ENCODE measurements around the gene TMEFF1. TPM values are rescaled to one million over a fixed set of nuclear protein-coding genes. Genes with fewer than 3 reads are reported as not detected.

TMEFF1 gene
- total and polyA plus RNA-seq, 2 experiments from 2014 or later = 0.34 to 0.43 TPM

DNA sequence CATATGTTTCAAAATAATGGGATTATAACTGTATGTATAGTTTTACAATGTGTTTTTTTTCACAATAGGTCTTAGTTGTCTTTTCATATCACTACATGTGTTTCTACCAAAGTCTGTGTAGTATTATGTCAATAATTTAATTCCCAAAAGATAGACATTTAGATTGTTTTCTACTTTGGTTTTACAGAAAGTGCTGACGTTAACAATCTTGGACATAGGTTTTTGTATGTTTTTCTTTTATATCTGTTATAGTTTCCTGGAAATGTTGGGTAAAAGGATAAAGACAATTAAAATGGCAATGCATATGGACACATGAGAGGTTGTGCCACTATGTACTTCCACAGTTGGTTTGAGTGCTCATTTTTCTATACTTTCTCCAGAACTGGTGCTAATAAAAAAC lies 15.2 kb downstream of the TMEFF1 start:
- Histone ChIP-seq H3K4me1 (ENCODE audit: insufficient read depth) (peaks cover 12% of the 10 kb centered on the region), H3K9me2 (ENCODE audit: insufficient read depth) (no peaks in the 10 kb centered on the region), H3F3A (ENCODE audit: insufficient read depth) (peaks cover 4% of the 10 kb centered on the region; the same call in 1 of the 2 replicates), H4K20me1 (ENCODE audit: insufficient read depth) (no peaks in the 10 kb centered on the region), H3K27me3 (replicated peaks; ENCODE audit: insufficient read depth) (no peaks in the 10 kb centered on the region), H3K4me3 (no peak overlapping the region), H2AFZ (no peak overlapping the region), H3K9me3 (ENCODE audit: low read depth) (no peaks in the 10 kb centered on the region), H3K9ac (no peak overlapping the region), H3K27ac (no peak overlapping the region), H3K4me2 (ENCODE audit: unreplicated experiment) (no peak overlapping the region), H3K79me2 (ENCODE audit: insufficient read depth) (peaks cover 25% of the 10 kb centered on the region), H3K36me3 (ENCODE audit: low read depth) (no peaks in the 10 kb centered on the region)
- in situ Hi-C loops (cut with MboI) = no loop called here
- DNase-seq = no peak
- WGBS, 2 experiments (ENCODE audit: low coverage in 1 of 2, low lambda C conversion rate in 2 of 2, missing lambda C conversion rate in 2 of 2) = 92 to 100% methylated on average over 1 of the region's 1 CpG
- TF ChIP-seq EZH2phosphoT487 (IDR thresholded peaks at IDR 0.05; ENCODE audit: insufficient read depth, low read depth) (no peak), EZH2 (IDR thresholded peaks at IDR 0.05; ENCODE audit: insufficient read depth, poor library complexity, severe bottlenecking) (no peak)

- Histone ChIP-seq H3K36me3 (ENCODE audit: low read depth) (no peaks in the 10 kb centered on the region), H3K4me3 (no peak overlapping the region), H3K4me2 (ENCODE audit: unreplicated experiment) (no peak overlapping the region), H3K27ac (no peak overlapping the region), H3F3A (ENCODE audit: insufficient read depth) (peaks cover 4% of the 10 kb centered on the region; the same call in 1 of the 2 replicates), H3K9ac (no peak overlapping the region), H3K27me3 (replicated peaks; ENCODE audit: insufficient read depth) (no peaks in the 10 kb centered on the region), H3K9me2 (ENCODE audit: insufficient read depth) (no peaks in the 10 kb centered on the region), H3K79me2 (ENCODE audit: insufficient read depth) (peaks cover 30% of the 10 kb centered on the region), H2AFZ (no peak overlapping the region), H3K9me3 (ENCODE audit: low read depth) (no peaks in the 10 kb centered on the region), H3K4me1 (ENCODE audit: insufficient read depth) (peaks cover 14% of the 10 kb centered on the region), H4K20me1 (ENCODE audit: insufficient read depth) (no peaks in the 10 kb centered on the region)
- TF ChIP-seq EZH2 (IDR thresholded peaks at IDR 0.05; ENCODE audit: insufficient read depth, poor library complexity, severe bottlenecking) (no peak), EZH2phosphoT487 (IDR thresholded peaks at IDR 0.05; ENCODE audit: insufficient read depth, low read depth) (no peak)
- in situ Hi-C loops (cut with MboI) = no loop called here
- DNase-seq = no peak
- 75 to 78% methylated on average over 4 of the region's 4 CpGs for whole genome bisulfite sequencing, 2 experiments (ENCODE audit: low coverage in 1 of 2, low lambda C conversion rate in 2 of 2, missing lambda C conversion rate in 2 of 2)
Measured at GRCh38 chr9:100489836-100490235, 16.9 kb downstream of the TMEFF1 start.

DNA sequence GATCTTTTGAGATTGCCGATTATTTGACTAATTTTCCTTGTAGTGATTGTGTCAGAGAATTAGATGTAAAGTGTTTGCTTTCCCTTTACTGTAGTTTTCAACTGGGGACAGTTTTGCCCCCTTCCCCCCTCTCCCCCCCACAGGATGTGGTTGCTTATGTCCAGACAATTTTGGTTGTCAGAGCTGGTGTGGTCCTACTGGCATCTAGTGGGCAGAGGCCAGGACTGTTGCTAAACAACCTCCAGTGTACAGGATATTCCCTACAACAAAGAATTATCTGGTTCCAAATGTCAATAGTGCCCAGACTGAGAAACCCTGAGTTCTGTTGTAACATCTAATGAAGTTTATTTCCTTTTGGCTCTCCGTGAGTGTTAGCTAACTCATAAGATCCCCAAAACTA lies 20.0 kb downstream of the TMEFF1 start:
- no peaks in the 10 kb centered on the region for H3K9me3 ChIP-seq (ENCODE audit: low read depth)
- in situ Hi-C loops (cut with MboI) = no loop called here
- 0 out of 2 replicates have a peak overlapping the region, but pooled peaks have one; percentile 17 for H3K4me3 ChIP-seq
- peak overlapping the region; percentile 45 for H3K4me2 ChIP-seq (ENCODE audit: unreplicated experiment)
- peak overlapping the region; percentile 32 for H3K27ac ChIP-seq
- peaks cover 14% of the 10 kb centered on the region for H3K4me1 ChIP-seq (ENCODE audit: insufficient read depth)
- DNase-seq = peak; percentile 67
- 52 to 59% methylated on average over 2 of the region's 2 CpGs for WGBS, 2 experiments (ENCODE audit: low coverage in 1 of 2, low lambda C conversion rate in 2 of 2, missing lambda C conversion rate in 2 of 2)
- TF ChIP-seq EZH2 (IDR thresholded peaks at IDR 0.05; ENCODE audit: insufficient read depth, poor library complexity, severe bottlenecking) (no peak), EZH2phosphoT487 (IDR thresholded peaks at IDR 0.05; ENCODE audit: insufficient read depth, low read depth) (no peak)
- no peaks in the 10 kb centered on the region for H3K27me3 ChIP-seq (replicated peaks; ENCODE audit: insufficient read depth)
- H3K36me3 ChIP-seq (ENCODE audit: low read depth) = no peaks in the 10 kb centered on the region
- H3K9ac ChIP-seq = peak overlapping the region; percentile 34
- no peaks in the 10 kb centered on the region for H3K9me2 ChIP-seq (ENCODE audit: insufficient read depth)
- peaks cover 28% of the 10 kb centered on the region for H3K79me2 ChIP-seq (ENCODE audit: insufficient read depth)
- H3F3A ChIP-seq (ENCODE audit: insufficient read depth) = peaks cover 4% of the 10 kb centered on the region; the same call in 1 of the 2 replicates
- no peaks in the 10 kb centered on the region for H4K20me1 ChIP-seq (ENCODE audit: insufficient read depth)
- peak overlapping the region; percentile 79 for H2AFZ ChIP-seq

DNA sequence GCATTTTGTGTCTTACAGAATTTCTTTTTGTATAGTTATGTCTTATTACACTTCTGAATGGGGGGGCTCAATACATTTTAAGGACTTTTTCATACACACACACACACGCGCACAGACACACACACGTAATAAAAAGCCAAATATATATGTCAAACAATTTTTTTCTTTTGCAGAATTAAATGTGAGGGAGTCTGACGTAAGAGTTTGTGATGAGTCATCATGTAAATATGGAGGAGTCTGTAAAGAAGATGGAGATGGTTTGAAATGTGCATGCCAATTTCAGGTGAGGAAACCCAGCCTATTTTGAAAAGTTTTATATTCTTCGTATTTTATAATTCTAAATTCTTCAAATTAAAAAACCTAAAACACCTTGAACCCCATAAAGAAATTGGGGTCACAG lies 25.6 kb downstream of the TMEFF1 start:
- H3K27me3 ChIP-seq (replicated peaks; ENCODE audit: insufficient read depth) = no peaks in the 10 kb centered on the region
- H4K20me1 ChIP-seq (ENCODE audit: insufficient read depth) = no peaks in the 10 kb centered on the region
- H3K9me2 ChIP-seq (ENCODE audit: insufficient read depth) = no peaks in the 10 kb centered on the region
- no peak overlapping the region for H3K4me3 ChIP-seq
- H3K36me3 ChIP-seq (ENCODE audit: low read depth) = no peaks in the 10 kb centered on the region
- H3K9me3 ChIP-seq (ENCODE audit: low read depth) = no peaks in the 10 kb centered on the region
- WGBS, 2 experiments (ENCODE audit: low coverage in 1 of 2, low lambda C conversion rate in 2 of 2, missing lambda C conversion rate in 2 of 2) = 84 to 87% methylated on average over 5 of the region's 5 CpGs
- no peak overlapping the region for H2AFZ ChIP-seq
- H3K4me2 ChIP-seq (ENCODE audit: unreplicated experiment) = no peak overlapping the region
- H3K79me2 ChIP-seq (ENCODE audit: insufficient read depth) = peaks cover 17% of the 10 kb centered on the region
- peaks cover 2% of the 10 kb centered on the region; the same call in 1 of the 2 replicates for H3K4me1 ChIP-seq (ENCODE audit: insufficient read depth)
- no peaks in the 10 kb centered on the region for H3F3A ChIP-seq (ENCODE audit: insufficient read depth)
- TF ChIP-seq EZH2phosphoT487 (IDR thresholded peaks at IDR 0.05; ENCODE audit: insufficient read depth, low read depth) = no peak
- TF ChIP-seq EZH2 (IDR thresholded peaks at IDR 0.05; ENCODE audit: insufficient read depth, poor library complexity, severe bottlenecking) = no peak
- DNase-seq = peak; percentile 45
- no peak overlapping the region for H3K27ac ChIP-seq
- in situ Hi-C loops (cut with MboI) = no loop called here
- no peak overlapping the region for H3K9ac ChIP-seq

GRCh38 chr9:100499460-100499859 lies 26.5 kb downstream of the TMEFF1 start:
- Histone ChIP-seq H3F3A (ENCODE audit: insufficient read depth) (no peaks in the 10 kb centered on the region), H3K4me3 (no peak overlapping the region), H4K20me1 (ENCODE audit: insufficient read depth) (no peaks in the 10 kb centered on the region), H3K9me2 (ENCODE audit: insufficient read depth) (no peaks in the 10 kb centered on the region), H3K79me2 (ENCODE audit: insufficient read depth) (peaks cover 15% of the 10 kb centered on the region), H3K4me2 (ENCODE audit: unreplicated experiment) (no peak overlapping the region), H3K9ac (no peak overlapping the region), H3K9me3 (ENCODE audit: low read depth) (no peaks in the 10 kb centered on the region), H3K4me1 (ENCODE audit: insufficient read depth) (peaks cover 2% of the 10 kb centered on the region; the same call in 1 of the 2 replicates), H3K27ac (no peak overlapping the region), H2AFZ (no peak overlapping the region), H3K27me3 (replicated peaks; ENCODE audit: insufficient read depth) (no peaks in the 10 kb centered on the region), H3K36me3 (ENCODE audit: low read depth) (no peaks in the 10 kb centered on the region)
- in situ Hi-C loops (cut with MboI) = no loop called here
- 78 to 87% methylated on average over 4 of the region's 4 CpGs for WGBS, 2 experiments (ENCODE audit: low coverage in 1 of 2, low lambda C conversion rate in 2 of 2, missing lambda C conversion rate in 2 of 2)
- TF ChIP-seq EZH2phosphoT487 (IDR thresholded peaks at IDR 0.05; ENCODE audit: insufficient read depth, low read depth) = no peak
- TF ChIP-seq EZH2 (IDR thresholded peaks at IDR 0.05; ENCODE audit: insufficient read depth, poor library complexity, severe bottlenecking) = no peak
- no peak for DNase-seq

All from GM23248 (cell line).